DMS53 (cell line): ENCODE measurements around the gene MMEL1.

Experiments
- DNase-seq: peaks from one replicate; lab custom pipeline; 2025; lab: John Stamatoyannopoulos, UW

MMEL1 gene

DNA sequence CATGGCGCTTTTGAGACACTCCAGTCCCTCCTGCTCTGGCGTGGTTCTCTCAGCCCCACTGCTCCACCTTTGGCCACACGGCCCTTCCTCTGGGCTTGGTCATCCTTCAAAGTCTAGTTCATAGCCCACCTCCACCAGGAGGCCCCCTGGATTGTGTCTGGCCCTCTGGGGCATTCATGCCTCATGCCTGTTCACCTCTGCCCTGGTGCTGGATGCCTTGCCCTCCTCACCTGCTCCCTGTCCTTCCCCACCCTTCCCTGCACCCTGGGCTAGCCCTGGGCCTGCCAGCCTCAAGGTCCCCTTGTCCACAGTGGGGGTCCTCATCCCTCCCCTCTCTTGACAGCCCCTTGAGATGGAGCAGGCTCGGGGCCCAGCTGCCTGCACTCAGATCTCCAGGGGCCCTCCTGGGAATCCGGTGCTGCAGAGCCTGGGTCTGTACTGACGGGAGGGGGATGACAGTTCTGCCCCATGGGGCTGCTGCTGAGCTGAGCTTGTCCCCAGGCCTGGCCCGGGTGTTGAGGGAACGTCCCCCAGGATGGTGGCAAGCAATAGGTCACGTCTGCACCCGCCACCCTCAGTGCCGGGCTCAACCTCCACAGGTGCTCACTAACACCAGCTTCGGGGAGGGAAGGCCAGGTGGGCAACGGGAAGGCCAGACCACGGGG, 27.8 kb downstream of the MMEL1 start:
- DNase-seq: no peak

- DNase-seq: no peak
These were observed 28.5 kb downstream of the MMEL1 start for GRCh38 chr1:2604156-2604843.

- no peak for DNase-seq
These were observed 29.2 kb downstream of the MMEL1 start for GRCh38 chr1:2603521-2604155.

DNA sequence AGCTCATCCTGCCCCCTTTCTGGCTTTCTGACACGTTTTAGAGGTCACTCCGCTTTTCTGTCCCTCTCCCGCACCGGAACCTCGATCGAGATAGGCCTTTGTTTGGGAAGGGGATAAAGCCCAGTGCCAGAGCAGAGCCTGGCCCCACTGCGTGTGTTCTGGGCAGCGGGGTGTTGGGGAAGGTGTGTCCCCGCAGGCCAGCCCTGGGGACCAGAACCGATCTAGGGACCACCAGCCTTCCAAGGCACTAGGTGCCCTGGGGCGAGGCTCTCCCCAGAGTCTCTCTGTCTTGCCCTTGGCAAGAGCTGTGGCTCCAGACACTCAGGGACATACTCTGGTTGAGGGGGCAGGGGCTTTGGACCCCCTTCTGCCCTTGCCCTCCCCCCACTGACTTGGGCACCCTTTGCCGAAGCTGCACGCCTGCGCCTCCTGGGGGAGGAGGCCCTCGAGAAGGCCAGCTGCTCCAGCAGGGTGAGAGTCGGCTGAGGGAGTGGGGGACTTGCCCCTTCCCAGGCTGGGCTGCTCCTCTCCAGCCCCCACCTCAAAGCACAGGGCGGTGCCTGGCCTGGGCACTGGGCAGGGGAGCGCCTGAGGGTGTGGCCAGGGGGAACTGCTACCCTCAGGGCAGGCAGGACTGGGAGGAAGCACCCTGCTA, 29.8 kb downstream of the MMEL1 start:
- DNase-seq: no peak

- no peak for DNase-seq
These were observed 30.4 kb downstream of the MMEL1 start for GRCh38 chr1:2602311-2602835.

- no peak for DNase-seq
These were observed 31.0 kb downstream of the MMEL1 start for GRCh38 chr1:2601721-2602303.

DNA sequence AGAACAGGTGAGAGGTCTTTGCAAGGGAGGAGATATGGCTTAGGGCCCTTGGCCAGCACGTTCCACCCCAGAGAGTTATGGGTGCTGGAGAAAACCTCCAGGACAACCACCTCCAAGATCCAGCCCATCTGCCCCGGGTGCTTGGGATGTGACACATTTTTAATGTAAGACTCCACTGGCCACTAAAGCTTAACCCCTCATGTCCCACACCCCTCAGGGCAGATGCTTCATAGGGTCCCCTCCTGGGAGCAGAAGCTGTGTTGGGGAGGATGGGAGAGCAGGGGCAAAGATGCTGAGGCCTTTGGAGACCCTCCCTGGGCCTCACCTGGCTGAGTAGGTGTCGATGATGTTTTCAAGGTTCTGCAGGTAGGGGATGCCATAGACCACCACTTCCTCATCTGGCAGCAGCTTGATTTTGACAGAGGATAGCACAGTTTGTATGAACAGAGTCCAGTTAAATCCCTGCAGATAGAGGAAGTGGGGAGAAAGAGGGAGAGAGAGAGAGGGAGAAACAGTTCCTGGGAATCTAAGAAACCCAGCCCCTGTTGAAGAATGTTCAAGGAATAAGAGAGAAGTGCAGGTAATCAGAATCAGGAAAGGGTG, 34.4 kb downstream of the MMEL1 start:
- no peak for DNase-seq

DNA sequence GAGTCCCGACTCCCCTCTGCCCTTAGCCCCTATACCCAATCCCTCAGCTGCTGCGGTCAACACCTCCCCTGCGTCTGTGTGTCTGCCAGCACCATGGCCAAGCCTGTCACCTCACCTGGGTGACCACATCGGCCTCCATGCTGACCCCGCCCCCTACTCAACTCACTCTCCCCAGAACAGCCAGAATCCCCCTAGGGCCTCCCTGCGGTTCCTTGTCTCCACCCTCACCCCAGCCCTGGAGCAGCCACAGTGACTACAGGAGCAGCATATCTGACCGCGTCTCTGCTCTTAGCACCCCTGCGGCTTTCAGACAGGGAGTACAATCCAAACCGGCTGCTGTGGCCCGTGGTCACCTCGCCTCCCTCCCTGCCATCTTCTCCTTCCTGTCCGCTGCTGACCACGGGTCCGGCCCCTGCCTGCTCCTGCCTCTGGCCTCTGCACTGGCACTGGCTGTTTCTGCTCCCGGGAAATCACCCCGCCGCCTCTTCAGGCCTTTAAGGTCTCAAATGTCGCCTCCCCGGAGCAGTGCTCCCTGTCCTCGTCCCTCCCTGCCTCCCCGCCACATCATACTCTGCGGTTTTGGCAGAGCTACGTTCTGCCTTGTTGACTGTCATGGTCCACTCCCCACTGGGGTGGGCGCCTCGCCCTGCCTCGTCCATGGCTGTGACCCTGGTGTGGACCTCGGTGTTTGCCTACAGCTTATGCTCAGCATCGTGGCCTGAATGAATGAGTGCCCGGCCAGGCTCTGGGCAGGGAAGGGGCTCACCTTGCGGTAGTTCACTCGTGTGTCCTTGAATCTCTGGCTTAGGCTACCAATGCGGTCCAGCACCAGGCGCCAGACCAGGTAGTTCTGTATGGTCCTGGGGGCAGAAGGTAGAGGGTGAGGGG, 35.1 kb downstream of the MMEL1 start:
- no peak for DNase-seq

- peak; percentile 32 for DNase-seq
These were observed 36.1 kb downstream of the MMEL1 start for GRCh38 chr1:2596530-2597333.

- DNase-seq: no peak
These were observed 36.8 kb downstream of the MMEL1 start for GRCh38 chr1:2595812-2596529.

- no peak for DNase-seq
These were observed 37.5 kb downstream of the MMEL1 start for GRCh38 chr1:2595261-2595811.

GRCh38 chr1:2594641-2595131, 38.1 kb downstream of the MMEL1 start:
- DNase-seq: no peak

DNA sequence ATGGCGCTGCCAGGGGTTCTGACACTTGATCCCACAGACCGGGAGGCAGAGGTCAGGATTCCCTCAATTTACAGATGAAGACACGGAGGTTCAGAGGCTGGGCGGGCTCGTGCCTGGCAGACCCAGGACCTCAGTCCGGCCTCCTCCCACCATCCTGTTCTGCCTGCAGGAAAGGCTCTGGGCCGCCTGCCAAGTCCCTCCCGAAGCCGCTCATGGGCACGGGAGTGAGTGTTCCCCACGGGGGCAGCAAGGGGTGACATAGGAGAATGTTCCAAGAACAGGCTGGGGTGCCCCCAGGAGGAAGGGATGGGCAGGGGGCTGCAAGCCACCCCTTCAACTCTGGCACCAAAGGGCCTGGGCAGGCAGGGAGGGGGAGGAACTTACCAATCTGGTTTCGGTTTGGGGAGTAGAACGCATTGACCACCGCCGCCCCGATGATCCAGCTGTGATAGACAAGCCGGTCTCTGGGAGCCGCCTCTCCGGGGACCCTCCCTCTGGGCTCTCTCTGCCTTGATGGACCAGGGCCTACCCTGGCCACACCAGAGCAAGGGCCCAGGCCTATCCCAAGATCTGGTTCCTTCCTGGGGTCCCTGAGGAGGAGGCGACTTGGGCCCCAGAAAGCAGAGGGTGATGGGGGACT, 38.7 kb downstream of the MMEL1 start:
- DNase-seq: peak; percentile 41

DNA sequence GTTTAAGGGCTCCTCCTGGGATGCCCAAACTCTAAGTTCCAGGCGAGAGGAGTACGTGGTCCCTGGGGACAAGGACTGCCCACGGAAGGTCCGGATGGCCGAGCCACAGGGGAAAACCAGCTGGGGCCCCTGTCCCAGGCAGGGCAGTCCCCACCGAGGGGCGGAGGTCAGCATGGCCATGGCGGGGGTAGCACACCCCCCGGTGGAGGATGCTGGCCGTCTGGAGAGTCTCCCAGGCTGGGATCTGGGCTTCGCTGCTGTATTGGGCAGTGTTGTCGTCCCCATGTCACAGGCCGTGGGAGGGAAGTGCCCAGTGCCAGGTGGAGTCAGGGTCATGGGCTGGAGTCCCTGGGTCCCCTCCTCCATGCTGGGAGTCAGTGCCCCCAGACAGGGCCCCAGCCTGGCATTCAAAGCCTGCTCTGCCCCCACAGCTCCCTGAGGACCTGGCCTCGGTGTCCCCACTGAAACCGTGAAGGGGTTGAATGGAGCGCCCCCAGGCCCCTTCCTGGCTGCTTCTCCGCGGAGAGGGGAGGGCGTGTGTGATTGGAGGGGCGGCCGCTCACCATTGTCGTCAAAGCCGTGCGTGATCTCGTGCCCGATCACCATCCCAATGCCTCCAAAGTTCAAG, 39.5 kb downstream of the MMEL1 start:
- no peak for DNase-seq

DNA sequence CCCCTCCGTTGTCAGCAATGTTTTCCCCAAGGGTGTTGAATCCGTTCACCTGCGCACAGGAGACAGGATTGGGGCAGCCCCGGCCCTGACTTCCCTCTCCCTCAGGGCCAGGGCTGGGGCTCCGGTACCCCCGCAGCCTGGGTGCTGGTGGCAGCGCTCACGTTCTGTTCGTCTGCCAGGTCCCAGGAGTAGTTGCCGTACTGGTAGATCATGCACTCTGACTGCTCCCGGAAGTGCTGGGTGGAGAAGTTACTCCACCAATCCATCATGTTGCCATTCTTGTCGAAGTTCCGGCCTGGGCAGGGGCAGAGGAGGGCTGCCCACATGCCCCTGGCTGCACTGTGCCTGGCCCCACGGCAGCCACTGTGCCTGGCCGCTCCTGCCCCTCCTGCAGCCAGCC, 40.1 kb downstream of the MMEL1 start:
- DNase-seq: peak; percentile 20

DNA sequence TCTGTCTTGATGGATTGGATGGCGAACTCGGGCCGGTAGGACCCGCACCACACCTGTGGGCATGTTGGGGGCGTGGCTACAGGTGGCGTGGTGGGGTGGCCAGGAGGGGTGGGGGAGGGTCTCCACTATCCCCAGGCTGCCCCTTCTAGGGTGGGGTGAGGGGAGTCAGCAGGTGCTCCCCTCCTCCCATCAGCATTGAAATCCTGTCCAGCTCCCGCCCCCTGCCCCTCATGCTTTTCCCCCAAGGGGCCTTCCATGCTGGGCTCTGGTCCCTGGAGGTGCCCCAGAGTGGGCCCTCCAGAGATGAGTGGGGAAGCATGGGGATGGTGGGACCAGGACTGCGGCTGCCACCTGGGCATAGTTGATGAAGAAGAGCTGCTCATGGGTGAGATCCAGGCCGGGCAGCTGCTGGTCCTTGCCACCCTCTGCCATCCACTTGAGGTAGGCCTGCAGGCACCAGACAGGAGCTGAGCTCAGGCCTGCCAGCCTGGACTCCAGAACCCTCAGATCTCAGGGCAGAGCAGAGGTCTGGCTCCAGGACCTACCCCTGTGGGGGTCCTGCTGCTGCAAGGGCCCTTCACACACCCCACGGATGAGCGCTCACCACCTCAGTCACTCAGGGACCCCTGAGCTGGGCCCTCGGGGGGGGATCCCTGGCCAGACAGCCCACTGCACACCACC, 41.1 kb downstream of the MMEL1 start:
- DNase-seq: peak; percentile 10

DNA sequence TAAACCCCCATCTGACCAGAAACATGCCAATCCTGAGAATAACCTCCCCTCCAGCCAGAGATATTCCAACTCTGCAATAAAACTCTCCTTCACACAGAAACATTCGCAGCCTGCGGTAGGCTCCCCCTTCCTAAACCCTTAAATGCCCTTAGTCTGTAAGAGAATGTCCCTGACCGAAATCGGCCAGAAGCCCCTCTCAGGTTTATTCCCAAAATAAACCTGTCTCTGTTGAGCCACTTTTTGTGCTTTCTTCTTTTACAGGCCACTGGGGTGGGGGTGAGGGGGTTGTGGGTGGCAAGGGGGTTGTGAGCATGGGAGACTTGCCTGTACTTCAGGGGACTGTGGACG, 41.6 kb downstream of the MMEL1 start:
- no peak for DNase-seq
